PFSK-1 (cell line): Measurements from ENCODE around the gene C16orf46.

Source experiments
- FOXP2 ChIP-seq: optimal IDR thresholded peaks from 2 replicates; pipeline ENCODE3; 2011; ENCODE audit warnings: borderline replicate concordance, control low read depth, inconsistent platforms; ENCODE audit not compliant: insufficient read depth; ENCODE audit errors: extremely low read length, extremely low read depth
- POLR2AphosphoS5 ChIP-seq: IDR thresholded peaks from 2 replicates; pipeline ENCODE4 v1.6.1; 2012; ENCODE audit warnings: low read depth, mild to moderate bottlenecking, control low read depth, low read length, moderate library complexity
- REST ChIP-seq, 2 experiments: IDR thresholded peaks; 2 replicates each; pipeline versions ENCODE4 v1.6.1 to v1.8.0; 2011 to 2012; ENCODE audit warnings: low read depth in 2 of 2, low read length in 2 of 2, control low read depth in 1 of 2, inconsistent platforms in 1 of 2, mild to moderate bottlenecking in 1 of 2, moderate library complexity in 1 of 2; ENCODE audit not compliant: insufficient read depth in 1 of 2
- SIN3A ChIP-seq: IDR thresholded peaks from 2 replicates; pipeline ENCODE4 v1.6.1; 2012; ENCODE audit warnings: mild to moderate bottlenecking, low read length, moderate library complexity, borderline replicate concordance; ENCODE audit not compliant: insufficient read depth
- TAF1 ChIP-seq: IDR thresholded peaks from 2 replicates; pipeline ENCODE4 v1.6.1; 2012; ENCODE audit warnings: low read length, control low read depth, borderline replicate concordance; ENCODE audit not compliant: insufficient read depth

C16orf46 gene

GRCh38 chr16:81061871-81062608, 15.0 kb downstream of the C16orf46 start:
- TF ChIP-seq FOXP2 (no peak), REST (IDR thresholded peaks at IDR 0.05; ENCODE audit: insufficient read depth in 1 of 2, low read depth in 2 of 2, low read length in 2 of 2) (no peak), TAF1 (no peak), SIN3A (no peak), POLR2AphosphoS5 (no peak)

GRCh38 chr16:81061307-81061640, 15.8 kb downstream of the C16orf46 start:
- no peak for TF ChIP-seq POLR2AphosphoS5
- no peak for TF ChIP-seq REST (IDR thresholded peaks at IDR 0.05; ENCODE audit: insufficient read depth in 1 of 2, low read depth in 2 of 2, low read length in 2 of 2)

- TF ChIP-seq REST (IDR thresholded peaks at IDR 0.05; ENCODE audit: insufficient read depth in 1 of 2, low read depth in 2 of 2, low read length in 2 of 2) (no peak), TAF1 (no peak), POLR2AphosphoS5 (no peak), SIN3A (no peak)
Measured at GRCh38 chr16:81060576-81061306, 16.3 kb downstream of the C16orf46 start.

- TF ChIP-seq REST (IDR thresholded peaks at IDR 0.05; ENCODE audit: insufficient read depth in 1 of 2, low read depth in 2 of 2, low read length in 2 of 2) (no peak), SIN3A (no peak), POLR2AphosphoS5 (no peak), TAF1 (no peak), FOXP2 (no peak)
Measured at GRCh38 chr16:81053761-81054160, 23.3 kb downstream of the C16orf46 start.

- TF ChIP-seq REST (IDR thresholded peaks at IDR 0.05; ENCODE audit: insufficient read depth in 1 of 2, low read depth in 2 of 2, low read length in 2 of 2), result no peak
- TF ChIP-seq POLR2AphosphoS5, result no peak
- no peak for TF ChIP-seq SIN3A
- TF ChIP-seq FOXP2, result no peak
- no peak for TF ChIP-seq TAF1
Measured at GRCh38 chr16:81042821-81043220, 34.2 kb downstream of the C16orf46 start.
